Stimulated activated CD8-positive, alpha-beta memory T cell treated with anti-CD3 and anti-CD28 coated beads, Interleukin-15, amount 100 ng/mL, for 4 hours (primary cell): ENCODE data around the gene C11orf98.
"Not testable (repeated sequence)": the region's sequence is repeated elsewhere in the genome, so short reads cannot be mapped to it uniquely, and the experiment has no call there.

Source experiments
- DNase-seq, 2 donors: peaks; one replicate each; pipeline ENCODE4 v3.0.0-alpha.2; 2020; ENCODE audit warnings: low read depth in 2 of 2

C11orf98 gene

GRCh38 chr11:62650283-62650682, 14.7 kb downstream of the C11orf98 start:
- DNase-seq, result not testable (repeated sequence)

- DNase-seq, result no peak
Observed at GRCh38 chr11:62649486-62649885, 15.5 kb downstream of the C11orf98 start.

- no peak for DNase-seq
Observed at GRCh38 chr11:62648967-62649364, 16.0 kb downstream of the C11orf98 start.

GRCh38 chr11:62648185-62648966, 16.6 kb downstream of the C11orf98 start:
- DNase-seq, result no peak

GRCh38 chr11:62647609-62648005, 17.4 kb downstream of the C11orf98 start:
- DNase-seq, result no peak

- DNase-seq, result no peak
Observed at GRCh38 chr11:62646825-62647608, 18.0 kb downstream of the C11orf98 start.

- DNase-seq, result peak; percentile 97 to 99
Observed at GRCh38 chr11:62645946-62646824, 18.8 kb downstream of the C11orf98 start, which contains the start of gene GANAB. TSS of gene GANAB (minus strand) at chr11:62646613. CDS start at chr11:62646599, 14 bp downstream.

GRCh38 chr11:62645671-62645945, 19.4 kb downstream of the C11orf98 start:
- DNase-seq, result no peak

GRCh38 chr11:62644220-62644619, 20.8 kb downstream of the C11orf98 start:
- no peak for DNase-seq

- DNase-seq, result no peak
Observed at GRCh38 chr11:62632492-62632891, 32.5 kb downstream of the C11orf98 start.

- no peak for DNase-seq
Observed at GRCh38 chr11:62627713-62628112, 37.3 kb downstream of the C11orf98 start.

- DNase-seq, result no peak
Observed at GRCh38 chr11:62622476-62623089, 42.4 kb downstream of the C11orf98 start.

- DNase-seq, result peak; percentile 97
Observed at GRCh38 chr11:62621567-62622470, 43.2 kb downstream of the C11orf98 start, which contains the start of gene B3GAT3. TSS of gene B3GAT3 (minus strand) at chr11:62621986. CDS start at chr11:62621947, 39 bp downstream.

- DNase-seq, result no peak
Observed at GRCh38 chr11:62621027-62621566, 43.9 kb downstream of the C11orf98 start.

GRCh38 chr11:62616957-62617356, 48.1 kb downstream of the C11orf98 start:
- not testable (repeated sequence) for DNase-seq

- no peak for DNase-seq
Observed at GRCh38 chr11:62615521-62615920, 49.5 kb downstream of the C11orf98 start.

- no peak for DNase-seq
Observed at GRCh38 chr11:62614275-62614674, 50.7 kb downstream of the C11orf98 start.

- DNase-seq, result no peak
Observed at GRCh38 chr11:62613291-62613778, 51.7 kb downstream of the C11orf98 start.
